ENCODE data around the gene NKD1.

The NKD1 gene

DNA sequence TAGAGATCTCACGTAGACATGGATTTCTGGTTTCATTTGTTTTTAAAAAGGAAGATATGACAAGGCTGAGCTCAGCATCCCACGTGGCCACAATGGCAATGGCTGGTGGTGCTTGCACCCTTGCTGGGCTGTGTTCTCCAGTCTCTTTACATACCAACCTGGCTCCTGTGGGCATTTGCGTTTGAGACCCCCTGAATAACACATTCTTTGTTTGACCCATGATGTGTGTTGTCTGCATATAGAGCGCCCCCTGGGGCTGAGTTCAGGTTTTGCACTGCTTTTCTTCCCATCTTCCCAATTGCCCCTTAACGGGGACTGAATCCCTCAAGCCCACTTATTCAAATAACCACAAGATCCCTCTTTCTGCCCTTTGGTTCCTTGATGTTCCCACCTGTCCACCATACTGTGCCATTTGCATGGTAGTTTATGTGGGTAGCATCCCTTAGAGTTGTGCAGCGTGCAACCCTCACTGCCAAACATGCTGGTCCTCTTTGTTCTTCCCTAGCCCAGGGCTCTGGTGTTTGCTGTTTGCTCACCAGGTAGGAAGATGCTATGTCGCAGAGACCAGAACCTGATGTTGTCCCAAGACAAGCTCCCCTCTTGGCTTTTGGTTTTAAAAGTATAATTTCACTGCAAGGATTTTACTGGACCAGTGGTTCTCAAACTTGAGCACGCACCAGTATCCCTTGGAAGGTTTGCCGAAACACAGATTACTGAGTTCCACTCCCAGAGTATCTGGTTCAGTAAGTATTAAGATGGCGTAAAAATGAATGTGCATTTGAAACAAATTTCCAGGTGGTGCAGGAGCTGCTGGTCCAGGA, 38.5 kb upstream of the NKD1 start:
- Mint-ChIP-seq H3K4me3 (no peak overlapping the region), H3K27me3 (peaks cover 1% of the 10 kb centered on the region), H3K27ac (no peak overlapping the region), H3K9me3 (peaks cover 6% of the 10 kb centered on the region), H3K4me1 (no peaks in the 10 kb centered on the region), H3K36me3 (ENCODE audit: low read depth) (no peaks in the 10 kb centered on the region)
- DNase-seq (peak; percentile 52), ATAC-seq (no peak)

DNA sequence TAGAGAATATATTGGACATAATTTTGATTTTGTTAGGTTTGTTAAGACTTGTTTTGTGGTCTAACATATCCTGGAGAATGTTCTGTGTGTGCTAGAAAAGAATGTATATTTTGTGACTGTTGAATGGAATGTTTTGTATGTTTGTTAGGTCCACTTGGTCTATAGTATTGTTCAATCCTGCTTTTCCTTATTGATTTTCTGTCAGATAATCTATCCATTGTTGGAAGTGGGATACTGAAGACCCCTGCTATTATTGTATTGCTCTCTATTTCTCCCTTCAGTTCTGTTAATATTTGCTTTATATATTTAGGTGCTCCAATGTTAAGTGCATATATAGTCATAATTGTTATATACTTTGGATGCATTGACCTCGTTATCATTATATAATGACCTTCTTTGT, 33.0 kb upstream of the NKD1 start:
- Mint-ChIP-seq H3K9me3 (peaks cover 23% of the 10 kb centered on the region), H3K36me3 (ENCODE audit: low read depth) (peaks cover 3% of the 10 kb centered on the region), H3K27ac (no peak overlapping the region), H3K4me3 (no peak overlapping the region), H3K27me3 (no peaks in the 10 kb centered on the region), H3K4me1 (no peaks in the 10 kb centered on the region)
- ATAC-seq (no peak), DNase-seq (no peak)

DNA sequence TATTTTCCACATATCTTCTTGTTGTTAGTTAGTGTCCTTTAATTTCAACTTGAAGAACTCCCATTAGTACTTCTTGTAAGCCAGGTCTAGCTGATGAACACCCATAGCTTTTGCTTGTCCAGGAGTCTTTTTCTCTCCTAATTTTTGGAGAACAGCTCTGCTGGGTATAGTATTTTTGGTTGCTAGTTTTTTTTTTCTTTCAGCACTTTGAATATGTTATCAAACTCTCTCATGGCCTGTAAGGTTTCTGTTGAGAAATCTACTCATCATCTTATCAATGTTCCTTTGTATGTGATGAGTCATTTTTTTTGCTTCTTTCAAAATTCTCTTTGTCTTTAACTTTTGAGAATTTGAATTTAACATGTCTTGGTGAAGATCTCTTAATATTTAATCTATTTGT, 31.8 kb upstream of the NKD1 start:
- DNase-seq (no peak), ATAC-seq (no peak)
- H3K9me3 Mint-ChIP-seq, result peaks cover 23% of the 10 kb centered on the region
- H3K36me3 Mint-ChIP-seq (ENCODE audit: low read depth), result peaks cover 3% of the 10 kb centered on the region
- H3K4me1 Mint-ChIP-seq, result peaks cover 2% of the 10 kb centered on the region
- H3K27me3 Mint-ChIP-seq, result peaks cover 7% of the 10 kb centered on the region
- H3K4me3 Mint-ChIP-seq, result no peak overlapping the region
- no peak overlapping the region for H3K27ac Mint-ChIP-seq

DNA sequence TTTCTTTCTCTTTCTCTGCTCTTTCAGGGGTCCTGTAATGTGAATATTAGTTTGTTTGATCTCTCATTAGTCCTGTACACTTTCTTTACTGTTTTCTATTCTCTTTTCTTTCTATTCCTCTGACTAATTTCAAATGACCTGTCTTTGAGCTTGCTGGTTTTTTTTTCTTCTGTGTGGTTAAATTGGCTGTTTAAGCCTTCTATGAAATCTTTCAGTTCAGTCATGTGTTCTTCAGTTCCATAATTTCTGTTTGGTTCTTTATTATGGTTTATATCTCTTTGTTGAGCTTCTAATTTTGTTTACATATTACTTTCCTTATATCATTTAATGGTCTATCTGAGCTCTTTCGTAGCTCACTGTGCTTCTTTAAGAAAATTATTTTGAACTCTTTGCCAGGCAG, 31.3 kb upstream of the NKD1 start:
- DNase-seq, result no peak
- Mint-ChIP-seq H3K9me3 (peaks cover 21% of the 10 kb centered on the region), H3K27ac (no peak overlapping the region), H3K36me3 (ENCODE audit: low read depth) (peaks cover 3% of the 10 kb centered on the region), H3K4me3 (no peak overlapping the region), H3K27me3 (peaks cover 7% of the 10 kb centered on the region), H3K4me1 (peaks cover 2% of the 10 kb centered on the region)
- no peak for ATAC-seq

DNA sequence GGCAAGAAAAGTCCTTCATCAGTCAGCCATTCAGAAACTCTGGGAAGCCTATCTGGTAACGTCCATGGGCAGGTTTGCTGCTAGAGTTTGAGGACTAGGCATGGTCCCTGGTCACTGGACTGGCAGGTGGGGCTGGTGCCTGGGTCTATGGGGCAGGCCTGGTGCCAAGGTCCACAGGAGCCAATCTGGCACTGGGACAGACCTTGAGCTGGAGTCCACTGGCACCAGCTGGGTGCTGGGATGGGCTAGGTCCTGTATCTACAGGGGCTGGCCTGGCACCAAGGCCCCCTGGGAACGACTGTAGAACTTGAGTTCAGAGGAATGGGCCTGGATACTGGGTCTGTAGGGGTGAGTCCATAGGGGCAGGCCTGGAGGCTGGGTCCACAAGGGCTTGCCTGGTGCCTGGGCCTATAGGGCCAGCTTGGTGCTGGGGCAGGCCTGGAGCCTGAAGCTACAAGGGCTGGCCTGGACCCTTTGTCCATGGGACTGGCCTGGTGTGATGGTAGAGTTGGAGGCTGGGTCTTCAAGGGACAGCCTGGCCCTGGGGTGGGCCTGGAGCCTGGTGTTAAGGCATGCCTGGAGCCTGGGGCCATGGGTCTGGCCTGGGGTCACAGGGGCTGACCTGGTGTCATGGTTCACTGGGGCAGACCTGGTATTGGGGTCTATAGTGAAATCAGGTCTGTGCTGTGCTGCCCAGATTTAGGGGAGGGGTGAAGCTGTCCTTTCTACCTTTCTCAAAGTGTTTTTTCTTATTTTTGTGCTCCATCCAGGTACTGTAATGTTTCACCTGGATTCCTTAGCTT, 30.5 kb upstream of the NKD1 start:
- H3K27ac Mint-ChIP-seq, result no peak overlapping the region
- H3K27me3 Mint-ChIP-seq, result peaks cover 7% of the 10 kb centered on the region
- peaks cover 2% of the 10 kb centered on the region for H3K4me1 Mint-ChIP-seq
- no peak overlapping the region for H3K4me3 Mint-ChIP-seq
- peaks cover 3% of the 10 kb centered on the region for H3K36me3 Mint-ChIP-seq (ENCODE audit: low read depth)
- peaks cover 18% of the 10 kb centered on the region for H3K9me3 Mint-ChIP-seq
- DNase-seq (no peak), ATAC-seq (no peak)

DNA sequence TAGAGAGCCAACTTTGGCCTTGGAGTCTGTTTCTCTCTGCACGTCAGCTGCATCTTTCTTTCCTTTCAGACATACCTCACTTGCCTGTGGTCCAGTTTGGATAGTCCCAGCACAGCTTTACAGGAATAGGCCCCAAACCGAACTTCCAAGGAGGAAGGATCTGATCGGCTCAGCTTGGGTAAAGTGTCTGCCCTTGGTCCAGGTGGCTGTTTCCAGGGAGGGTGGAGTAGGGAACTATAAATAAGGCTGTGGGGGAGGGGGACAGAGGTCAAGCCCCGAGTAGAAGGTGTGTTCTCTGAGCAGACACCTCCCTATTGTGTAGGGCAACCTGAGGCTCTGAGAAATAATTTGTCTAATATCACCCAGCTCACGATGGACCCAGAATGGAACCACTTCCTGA, 29.2 kb upstream of the NKD1 start:
- ATAC-seq (no peak), DNase-seq (no peak)
- H3K9me3 Mint-ChIP-seq, result peaks cover 18% of the 10 kb centered on the region
- H3K4me1 Mint-ChIP-seq, result peaks cover 2% of the 10 kb centered on the region
- no peak overlapping the region for H3K4me3 Mint-ChIP-seq
- no peak overlapping the region for H3K27ac Mint-ChIP-seq
- H3K36me3 Mint-ChIP-seq (ENCODE audit: low read depth), result peaks cover 3% of the 10 kb centered on the region
- peaks cover 10% of the 10 kb centered on the region for H3K27me3 Mint-ChIP-seq

DNA sequence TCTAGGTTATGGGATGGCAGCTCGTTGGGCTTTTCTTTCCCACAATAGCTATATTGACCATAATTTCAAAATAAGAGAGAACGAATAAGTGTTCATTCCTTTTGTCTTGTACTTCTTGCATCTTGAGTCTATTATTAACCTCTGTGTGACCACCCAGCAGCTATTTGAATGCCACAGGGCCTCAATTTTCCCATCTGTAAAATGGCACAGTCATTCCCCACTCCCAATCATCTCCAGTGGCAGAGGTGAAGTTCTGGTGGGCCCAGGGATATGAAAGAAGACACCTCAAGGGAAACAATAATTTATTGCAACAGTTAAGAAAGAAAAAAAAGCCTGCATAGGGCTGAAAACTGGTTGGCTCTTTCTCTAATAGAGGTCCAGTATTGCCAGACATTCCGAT, 28.6 kb upstream of the NKD1 start:
- no peak overlapping the region for H3K4me3 Mint-ChIP-seq
- H3K4me1 Mint-ChIP-seq, result peaks cover 2% of the 10 kb centered on the region
- ATAC-seq (no peak), DNase-seq (no peak)
- H3K9me3 Mint-ChIP-seq, result peaks cover 18% of the 10 kb centered on the region
- peaks cover 3% of the 10 kb centered on the region for H3K36me3 Mint-ChIP-seq (ENCODE audit: low read depth)
- peaks cover 10% of the 10 kb centered on the region for H3K27me3 Mint-ChIP-seq
- H3K27ac Mint-ChIP-seq, result no peak overlapping the region

DNA sequence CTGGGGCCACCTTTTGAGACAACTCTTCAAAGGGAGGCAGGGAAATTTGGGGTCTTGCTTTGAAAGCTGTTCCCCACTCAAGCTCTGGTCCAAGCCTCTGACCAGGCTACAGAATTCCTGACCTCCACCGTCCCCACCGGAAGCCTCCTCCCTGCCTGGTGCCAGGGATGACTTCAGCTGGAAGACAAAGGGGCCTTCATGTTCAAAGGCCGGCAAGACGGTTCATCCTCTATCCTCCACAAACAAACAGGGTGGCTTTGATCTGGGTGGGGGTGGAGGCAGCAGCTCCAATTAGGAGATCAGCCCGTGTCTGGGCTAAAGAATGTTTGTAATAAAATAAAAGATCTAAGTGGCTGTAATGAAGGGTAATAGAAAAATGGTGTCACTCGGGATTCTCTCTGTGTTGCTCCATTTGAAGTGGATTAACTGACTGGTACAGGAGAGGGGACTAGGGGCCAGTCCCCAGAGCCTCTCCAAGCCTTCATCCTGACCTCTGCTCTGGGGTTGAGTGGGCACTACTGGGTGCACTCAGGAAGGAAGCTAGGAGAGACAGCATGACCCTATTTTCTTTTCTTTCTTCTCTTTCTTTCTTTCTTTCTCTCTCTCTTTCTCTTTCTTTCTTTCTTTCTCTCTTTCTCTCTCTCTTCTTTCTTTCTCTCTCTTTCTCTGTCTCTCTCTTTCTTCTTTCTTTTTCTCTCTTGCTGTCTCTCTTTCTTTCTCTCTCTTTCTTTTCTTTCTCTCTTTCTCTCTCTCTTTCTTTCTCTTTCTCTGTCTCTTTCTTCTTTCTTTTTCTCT, 27.5 kb upstream of the NKD1 start:
- H3K36me3 Mint-ChIP-seq (ENCODE audit: low read depth), result peaks cover 3% of the 10 kb centered on the region
- no peak for DNase-seq
- H3K27ac Mint-ChIP-seq, result peak overlapping the region; percentile 41
- peaks cover 2% of the 10 kb centered on the region for H3K4me1 Mint-ChIP-seq
- peaks cover 14% of the 10 kb centered on the region for H3K9me3 Mint-ChIP-seq
- H3K4me3 Mint-ChIP-seq, result no peak overlapping the region
- ATAC-seq, result no peak
- peaks cover 10% of the 10 kb centered on the region for H3K27me3 Mint-ChIP-seq

DNA sequence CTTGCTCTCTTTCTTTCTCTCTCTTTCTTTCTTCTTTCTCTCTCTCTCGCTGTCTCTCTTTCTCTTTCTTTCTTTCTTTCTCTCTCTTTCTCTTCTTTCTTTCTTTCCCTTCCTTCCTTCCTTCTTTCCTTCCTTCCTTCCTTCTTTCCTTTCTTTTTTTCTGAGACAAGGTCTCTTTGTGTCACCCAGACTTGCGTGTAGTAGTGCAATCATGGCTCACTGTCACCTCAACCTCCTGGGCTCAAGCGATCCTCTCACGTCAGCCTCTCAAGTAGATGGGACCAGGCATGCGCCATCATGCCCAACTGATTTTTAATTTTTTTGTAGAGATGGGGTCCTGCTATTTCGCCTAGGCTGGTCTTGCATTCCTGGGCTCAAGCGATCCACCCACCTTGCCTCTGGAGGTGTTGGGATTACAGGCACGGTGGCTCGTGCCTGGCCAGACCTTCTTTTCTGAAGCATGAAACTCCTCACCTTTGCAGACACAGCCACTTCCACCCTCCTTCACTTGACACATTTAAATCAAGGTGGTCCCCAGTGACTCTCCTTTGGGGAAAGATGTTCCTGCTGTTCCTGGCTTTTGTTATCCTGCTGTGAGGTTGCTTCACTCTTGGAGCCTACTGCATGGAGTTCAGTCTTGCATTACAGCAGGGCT, 26.8 kb upstream of the NKD1 start:
- H3K27ac Mint-ChIP-seq, result peak overlapping the region; percentile 41
- H3K27me3 Mint-ChIP-seq, result peaks cover 16% of the 10 kb centered on the region
- H3K36me3 Mint-ChIP-seq (ENCODE audit: low read depth), result peaks cover 2% of the 10 kb centered on the region
- DNase-seq (no peak), ATAC-seq (no peak)
- H3K4me3 Mint-ChIP-seq, result no peak overlapping the region
- peaks cover 2% of the 10 kb centered on the region for H3K4me1 Mint-ChIP-seq
- H3K9me3 Mint-ChIP-seq, result peaks cover 10% of the 10 kb centered on the region

DNA sequence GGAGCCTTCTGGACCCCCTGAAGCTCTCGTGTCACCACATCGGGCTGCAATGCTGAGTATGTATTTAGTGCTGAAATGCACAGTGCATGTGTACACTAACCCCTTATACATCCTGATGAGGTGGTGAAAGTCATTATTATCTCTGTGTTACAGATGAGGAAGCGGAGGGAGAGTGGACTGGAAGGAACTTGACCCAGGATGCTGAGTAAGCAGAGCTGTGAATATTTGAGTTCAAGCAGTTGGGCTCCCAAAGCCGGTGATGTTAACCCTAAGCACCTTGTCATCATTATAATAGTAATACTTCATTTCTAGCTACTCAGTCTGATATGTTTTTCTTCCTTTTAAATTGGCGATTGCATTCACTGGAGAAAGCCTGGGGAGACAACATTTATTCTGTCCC, 25.9 kb upstream of the NKD1 start:
- no peak overlapping the region for H3K4me3 Mint-ChIP-seq
- H3K36me3 Mint-ChIP-seq (ENCODE audit: low read depth), result no peaks in the 10 kb centered on the region
- DNase-seq (no peak), ATAC-seq (no peak)
- no peak overlapping the region for H3K27ac Mint-ChIP-seq
- peaks cover 2% of the 10 kb centered on the region for H3K4me1 Mint-ChIP-seq
- H3K27me3 Mint-ChIP-seq, result peaks cover 16% of the 10 kb centered on the region
- no peaks in the 10 kb centered on the region for H3K9me3 Mint-ChIP-seq

DNA sequence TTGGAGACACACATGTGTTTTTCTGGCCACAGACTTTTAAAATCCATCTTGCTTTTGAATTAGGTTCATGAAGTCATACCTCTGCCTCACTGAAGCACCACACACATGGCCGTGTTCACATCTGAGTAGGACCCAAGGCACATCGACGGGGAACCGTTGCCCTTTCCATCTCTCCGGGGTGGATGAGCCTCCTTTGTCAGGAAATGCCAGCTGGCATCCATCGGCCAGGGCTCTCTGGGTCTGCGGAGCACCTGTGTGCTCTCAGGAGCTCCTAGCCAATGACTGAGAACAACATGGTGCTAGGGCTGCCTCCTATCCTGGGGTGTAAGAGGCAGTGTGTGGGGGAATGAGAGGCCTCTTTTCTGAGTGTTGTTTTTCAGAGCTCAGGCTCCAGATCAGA, 24.5 kb upstream of the NKD1 start:
- H3K27ac Mint-ChIP-seq, result no peak overlapping the region
- DNase-seq, result no peak
- H3K4me1 Mint-ChIP-seq, result peaks cover 2% of the 10 kb centered on the region
- ATAC-seq, result no peak
- no peaks in the 10 kb centered on the region for H3K36me3 Mint-ChIP-seq (ENCODE audit: low read depth)
- no peak overlapping the region for H3K4me3 Mint-ChIP-seq
- H3K9me3 Mint-ChIP-seq, result no peaks in the 10 kb centered on the region
- H3K27me3 Mint-ChIP-seq, result peaks cover 16% of the 10 kb centered on the region

DNA sequence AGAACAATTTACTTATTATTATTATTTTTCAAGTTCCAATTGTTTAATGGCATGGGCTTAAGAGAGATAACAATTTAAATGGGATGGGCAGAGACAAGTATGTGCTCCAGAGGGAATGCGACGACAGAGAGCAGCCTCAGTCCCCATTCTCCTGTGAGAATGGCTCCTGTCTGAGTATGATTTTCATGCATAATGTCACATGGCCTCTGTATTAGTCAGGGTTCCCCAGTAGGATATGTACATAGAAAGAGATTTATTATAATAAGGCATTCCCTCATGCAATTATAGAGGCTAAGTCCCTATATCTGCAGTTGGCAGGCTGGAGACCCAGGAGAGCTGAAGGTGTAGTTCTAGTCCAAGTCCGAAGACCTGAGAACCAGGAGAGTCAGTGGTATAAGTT, 22.9 kb upstream of the NKD1 start:
- ATAC-seq, result no peak
- H3K4me3 Mint-ChIP-seq, result no peak overlapping the region
- peaks cover 14% of the 10 kb centered on the region for H3K9me3 Mint-ChIP-seq
- peaks cover 2% of the 10 kb centered on the region for H3K4me1 Mint-ChIP-seq
- H3K36me3 Mint-ChIP-seq (ENCODE audit: low read depth), result no peaks in the 10 kb centered on the region
- no peak for DNase-seq
- H3K27me3 Mint-ChIP-seq, result peaks cover 16% of the 10 kb centered on the region
- H3K27ac Mint-ChIP-seq, result no peak overlapping the region

DNA sequence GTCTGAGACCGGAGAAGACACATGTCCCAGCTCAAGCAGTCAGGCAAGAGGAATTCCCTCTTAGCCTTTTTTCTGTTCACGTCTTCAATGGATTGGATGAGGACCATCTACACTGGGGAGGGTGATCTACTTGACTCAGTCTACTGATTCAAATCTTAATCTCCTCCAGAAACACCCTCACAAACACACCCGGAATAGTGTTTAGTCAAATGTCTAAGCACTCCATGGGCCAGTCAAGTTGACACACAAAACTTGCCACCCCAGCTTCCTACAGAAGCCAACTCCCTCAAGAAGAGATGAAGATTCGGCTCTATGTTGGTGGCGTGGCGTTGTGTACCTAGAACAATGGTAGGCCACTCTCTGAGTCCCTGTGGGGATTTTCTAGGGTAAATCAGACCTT, 22.5 kb upstream of the NKD1 start:
- H3K36me3 Mint-ChIP-seq (ENCODE audit: low read depth), result no peaks in the 10 kb centered on the region
- DNase-seq, result no peak
- peaks cover 2% of the 10 kb centered on the region for H3K4me1 Mint-ChIP-seq
- no peak overlapping the region for H3K4me3 Mint-ChIP-seq
- H3K27me3 Mint-ChIP-seq, result peaks cover 13% of the 10 kb centered on the region
- H3K27ac Mint-ChIP-seq, result no peak overlapping the region
- H3K9me3 Mint-ChIP-seq, result peaks cover 15% of the 10 kb centered on the region
- ATAC-seq, result no peak

DNA sequence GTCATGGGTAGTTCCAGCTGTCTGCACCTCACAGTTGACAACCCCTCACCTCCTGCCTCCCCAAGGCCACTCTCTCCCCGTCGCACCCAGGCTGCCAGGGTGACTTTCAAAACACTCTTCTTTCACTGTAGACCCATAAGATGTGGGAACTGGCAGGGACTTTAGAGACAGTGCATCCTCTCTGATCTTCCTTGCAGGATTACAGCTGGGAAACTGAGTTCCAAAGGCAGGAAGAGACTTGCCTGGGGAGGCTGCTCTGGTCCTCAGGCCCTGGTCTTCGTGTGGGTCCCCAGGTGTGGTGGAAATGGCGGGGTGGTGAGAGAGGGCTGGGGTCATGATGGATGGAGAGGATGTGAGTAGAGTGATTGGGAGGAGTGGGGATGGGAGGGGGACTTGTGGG, 21.9 kb upstream of the NKD1 start:
- Mint-ChIP-seq H3K4me1 (peaks cover under 1% of the 10 kb centered on the region), H3K36me3 (ENCODE audit: low read depth) (no peaks in the 10 kb centered on the region), H3K27me3 (peaks cover 10% of the 10 kb centered on the region), H3K9me3 (peaks cover 15% of the 10 kb centered on the region), H3K27ac (no peak overlapping the region), H3K4me3 (no peak overlapping the region)
- DNase-seq (no peak), ATAC-seq (no peak)
